ENCODE measurements around the gene F13B.

The F13B gene, protein sequence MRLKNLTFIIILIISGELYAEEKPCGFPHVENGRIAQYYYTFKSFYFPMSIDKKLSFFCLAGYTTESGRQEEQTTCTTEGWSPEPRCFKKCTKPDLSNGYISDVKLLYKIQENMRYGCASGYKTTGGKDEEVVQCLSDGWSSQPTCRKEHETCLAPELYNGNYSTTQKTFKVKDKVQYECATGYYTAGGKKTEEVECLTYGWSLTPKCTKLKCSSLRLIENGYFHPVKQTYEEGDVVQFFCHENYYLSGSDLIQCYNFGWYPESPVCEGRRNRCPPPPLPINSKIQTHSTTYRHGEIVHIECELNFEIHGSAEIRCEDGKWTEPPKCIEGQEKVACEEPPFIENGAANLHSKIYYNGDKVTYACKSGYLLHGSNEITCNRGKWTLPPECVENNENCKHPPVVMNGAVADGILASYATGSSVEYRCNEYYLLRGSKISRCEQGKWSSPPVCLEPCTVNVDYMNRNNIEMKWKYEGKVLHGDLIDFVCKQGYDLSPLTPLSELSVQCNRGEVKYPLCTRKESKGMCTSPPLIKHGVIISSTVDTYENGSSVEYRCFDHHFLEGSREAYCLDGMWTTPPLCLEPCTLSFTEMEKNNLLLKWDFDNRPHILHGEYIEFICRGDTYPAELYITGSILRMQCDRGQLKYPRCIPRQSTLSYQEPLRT

DNA sequence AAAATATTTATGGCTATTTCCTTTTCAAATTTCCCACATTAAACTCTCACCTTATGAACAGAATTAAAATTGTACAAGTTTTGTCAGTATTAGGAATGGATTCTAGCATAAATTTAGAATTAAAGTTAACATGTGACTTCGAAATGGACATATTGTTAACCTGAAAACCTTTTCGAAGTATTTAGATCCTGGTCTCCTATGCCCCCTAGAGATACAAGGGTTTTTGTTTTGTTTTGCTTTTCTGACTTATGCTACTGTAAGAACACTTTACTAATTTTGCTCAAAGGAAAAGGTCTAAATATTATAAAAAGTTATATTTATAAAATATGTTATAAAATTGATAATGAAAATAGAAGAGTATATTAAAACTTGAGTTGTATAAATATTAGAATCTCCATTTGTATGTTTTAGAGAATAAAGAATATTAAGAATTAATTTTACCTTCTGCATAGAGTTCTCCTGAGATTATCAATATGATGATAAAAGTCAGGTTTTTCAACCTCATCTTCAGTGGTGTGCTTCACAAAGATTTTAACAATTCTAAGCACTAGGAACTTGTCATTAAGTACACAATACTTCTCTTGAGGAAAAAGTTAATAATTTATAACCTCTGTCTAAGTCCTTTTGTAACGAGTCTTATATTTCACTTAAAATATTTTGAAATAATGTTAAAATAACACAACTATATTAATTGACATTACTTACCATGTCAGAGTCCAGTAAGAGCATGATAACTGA lies at the start of gene F13B:
F13B (minus strand) TSS at position 542 of the 738 bp plus-strand sequence; CDS start at position 505, 37 bp downstream.
- H3K4me3 ChIP-seq (ENCODE audit: low read depth, low read length): no peak within 1 kb of the TSS
- no peak for DNase-seq (ENCODE audit: low read depth)
- TF ChIP-seq POLR2A (IDR thresholded peaks at IDR 0.05; ENCODE audit: extremely low read depth, insufficient read length): no peak
- TF ChIP-seq MYC (IDR thresholded peaks at IDR 0.05; ENCODE audit: low read depth, low read length): no peak
- TF ChIP-seq, protein P1, sequence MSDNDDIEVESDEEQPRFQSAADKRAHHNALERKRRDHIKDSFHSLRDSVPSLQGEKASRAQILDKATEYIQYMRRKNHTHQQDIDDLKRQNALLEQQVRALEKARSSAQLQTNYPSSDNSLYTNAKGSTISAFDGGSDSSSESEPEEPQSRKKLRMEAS (IDR thresholded peaks at IDR 0.05; ENCODE audit: low read depth, low read length): no peak
- TF ChIP-seq, protein P2, sequence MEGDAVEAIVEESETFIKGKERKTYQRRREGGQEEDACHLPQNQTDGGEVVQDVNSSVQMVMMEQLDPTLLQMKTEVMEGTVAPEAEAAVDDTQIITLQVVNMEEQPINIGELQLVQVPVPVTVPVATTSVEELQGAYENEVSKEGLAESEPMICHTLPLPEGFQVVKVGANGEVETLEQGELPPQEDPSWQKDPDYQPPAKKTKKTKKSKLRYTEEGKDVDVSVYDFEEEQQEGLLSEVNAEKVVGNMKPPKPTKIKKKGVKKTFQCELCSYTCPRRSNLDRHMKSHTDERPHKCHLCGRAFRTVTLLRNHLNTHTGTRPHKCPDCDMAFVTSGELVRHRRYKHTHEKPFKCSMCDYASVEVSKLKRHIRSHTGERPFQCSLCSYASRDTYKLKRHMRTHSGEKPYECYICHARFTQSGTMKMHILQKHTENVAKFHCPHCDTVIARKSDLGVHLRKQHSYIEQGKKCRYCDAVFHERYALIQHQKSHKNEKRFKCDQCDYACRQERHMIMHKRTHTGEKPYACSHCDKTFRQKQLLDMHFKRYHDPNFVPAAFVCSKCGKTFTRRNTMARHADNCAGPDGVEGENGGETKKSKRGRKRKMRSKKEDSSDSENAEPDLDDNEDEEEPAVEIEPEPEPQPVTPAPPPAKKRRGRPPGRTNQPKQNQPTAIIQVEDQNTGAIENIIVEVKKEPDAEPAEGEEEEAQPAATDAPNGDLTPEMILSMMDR (IDR thresholded peaks at IDR 0.05; ENCODE audit: low read depth, low read length): no peak

DNA sequence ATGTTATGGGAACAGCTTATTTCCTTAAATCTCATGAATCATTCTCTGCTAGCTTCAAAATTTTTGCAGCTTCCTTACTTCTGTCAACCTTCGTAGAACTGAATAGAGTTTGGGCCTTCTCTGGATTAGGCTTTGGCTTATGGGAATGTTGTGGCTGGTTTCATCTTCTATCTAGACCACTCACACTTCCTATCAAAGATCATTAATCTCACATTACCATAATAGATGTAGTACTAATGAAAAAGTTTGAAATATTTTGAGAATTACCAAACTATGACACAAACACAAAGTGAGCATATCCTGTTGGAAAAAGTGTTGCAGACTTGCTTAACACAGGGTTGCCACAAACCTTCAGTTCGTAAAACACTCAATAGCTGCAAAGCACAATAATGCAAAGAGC lies 49.1 kb upstream of the F13B start:
- no peak for TF ChIP-seq MYC (IDR thresholded peaks at IDR 0.05; ENCODE audit: low read depth, low read length)
- TF ChIP-seq POLR2A (IDR thresholded peaks at IDR 0.05; ENCODE audit: extremely low read depth, insufficient read length): no peak
- TF ChIP-seq, protein P1 (IDR thresholded peaks at IDR 0.05; ENCODE audit: low read depth, low read length): no peak
- TF ChIP-seq, protein P2 (IDR thresholded peaks at IDR 0.05; ENCODE audit: low read depth, low read length): no peak
- H3K4me3 ChIP-seq (ENCODE audit: low read depth, low read length): no peak overlapping the region
- no peak for DNase-seq (ENCODE audit: low read depth)

DNA sequence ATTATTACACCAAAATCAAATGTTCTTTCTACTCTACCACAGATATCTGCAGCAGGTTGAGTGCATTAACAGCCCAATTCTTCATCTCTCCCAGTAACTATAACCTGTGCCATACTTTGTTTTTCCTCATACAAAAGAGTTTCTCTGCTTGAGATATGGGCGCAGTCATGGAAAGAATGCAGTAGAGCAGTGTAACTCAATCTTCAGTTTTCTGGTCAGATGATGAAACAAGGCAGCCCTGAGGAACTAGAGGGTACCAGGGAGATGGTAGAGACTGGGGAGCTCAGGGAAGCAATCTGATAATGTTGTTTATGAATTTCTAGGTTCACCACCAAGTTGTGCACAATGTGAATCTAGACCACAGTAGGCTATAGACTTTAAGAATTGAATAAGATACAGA lies 39.8 kb upstream of the F13B start:
- no peak for DNase-seq (ENCODE audit: low read depth)
- TF ChIP-seq, protein P2 (IDR thresholded peaks at IDR 0.05; ENCODE audit: low read depth, low read length): no peak
- TF ChIP-seq POLR2A (IDR thresholded peaks at IDR 0.05; ENCODE audit: extremely low read depth, insufficient read length): no peak
- TF ChIP-seq, protein P1 (IDR thresholded peaks at IDR 0.05; ENCODE audit: low read depth, low read length): no peak
- no peak overlapping the region for H3K4me3 ChIP-seq (ENCODE audit: low read depth, low read length)

DNA sequence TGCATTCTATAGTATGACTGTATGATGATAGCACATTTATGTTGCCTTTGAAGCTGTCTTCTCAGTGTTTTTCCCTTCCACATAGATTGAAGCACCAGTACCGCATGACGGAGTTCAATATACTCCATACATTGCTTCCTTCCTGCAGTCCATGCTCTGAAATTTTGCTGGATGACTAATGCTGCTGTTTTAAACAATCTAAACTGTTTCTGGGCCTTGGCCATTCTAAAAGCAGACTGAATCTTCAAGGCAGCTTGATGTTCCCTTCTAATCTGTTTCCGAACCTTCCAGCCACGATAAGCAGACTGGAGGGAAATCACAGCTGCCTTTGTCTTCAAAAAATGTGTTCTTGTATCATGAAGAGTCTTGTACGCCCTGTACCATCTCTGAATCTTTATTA lies 36.2 kb upstream of the F13B start:
- TF ChIP-seq, protein P2 (IDR thresholded peaks at IDR 0.05; ENCODE audit: low read depth, low read length): no peak
- TF ChIP-seq POLR2A (IDR thresholded peaks at IDR 0.05; ENCODE audit: extremely low read depth, insufficient read length) (no peak), MYC (IDR thresholded peaks at IDR 0.05; ENCODE audit: low read depth, low read length) (no peak)
- TF ChIP-seq, protein P1 (IDR thresholded peaks at IDR 0.05; ENCODE audit: low read depth, low read length): no peak
- H3K4me3 ChIP-seq (ENCODE audit: low read depth, low read length): no peak overlapping the region
- no peak for DNase-seq (ENCODE audit: low read depth)

DNA sequence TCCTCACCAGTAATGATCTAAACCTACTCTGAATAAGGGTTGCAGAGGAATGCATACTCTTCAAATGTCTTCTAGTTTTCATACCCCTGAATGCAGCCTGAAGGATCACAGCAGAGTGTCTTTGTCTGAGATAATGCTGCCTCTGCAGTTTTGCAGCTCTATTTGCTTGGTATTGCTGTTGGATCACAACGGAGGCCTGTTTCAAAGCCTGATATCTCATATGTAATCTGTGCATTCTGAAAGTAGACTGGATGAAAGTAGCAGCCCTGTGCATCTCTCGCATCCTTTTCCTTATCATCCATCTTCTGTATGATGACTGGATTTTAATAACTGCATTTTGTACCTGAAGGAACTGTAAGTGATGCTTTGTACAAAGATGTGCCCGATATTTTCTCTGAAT lies 34.9 kb upstream of the F13B start:
- no peak overlapping the region for H3K4me3 ChIP-seq (ENCODE audit: low read depth, low read length)
- no peak for TF ChIP-seq POLR2A (IDR thresholded peaks at IDR 0.05; ENCODE audit: extremely low read depth, insufficient read length)
- TF ChIP-seq MYC (IDR thresholded peaks at IDR 0.05; ENCODE audit: low read depth, low read length): no peak
- TF ChIP-seq, protein P1 (IDR thresholded peaks at IDR 0.05; ENCODE audit: low read depth, low read length): no peak
- TF ChIP-seq, protein P2 (IDR thresholded peaks at IDR 0.05; ENCODE audit: low read depth, low read length): no peak

More for the DNA sequence above, 34.9 kb upstream of the F13B start:
- no peak for DNase-seq (ENCODE audit: low read depth)
